NCI-H2196 treated with DMSO at 0.1 percent for 48 hours (cell line): ENCODE measurements around the gene COQ4.

Experiments
- DNase-seq: peaks from one replicate; lab custom pipeline; 2025; ENCODE audit not compliant: unreplicated experiment; lab: John Stamatoyannopoulos, UW

The COQ4 gene

DNA sequence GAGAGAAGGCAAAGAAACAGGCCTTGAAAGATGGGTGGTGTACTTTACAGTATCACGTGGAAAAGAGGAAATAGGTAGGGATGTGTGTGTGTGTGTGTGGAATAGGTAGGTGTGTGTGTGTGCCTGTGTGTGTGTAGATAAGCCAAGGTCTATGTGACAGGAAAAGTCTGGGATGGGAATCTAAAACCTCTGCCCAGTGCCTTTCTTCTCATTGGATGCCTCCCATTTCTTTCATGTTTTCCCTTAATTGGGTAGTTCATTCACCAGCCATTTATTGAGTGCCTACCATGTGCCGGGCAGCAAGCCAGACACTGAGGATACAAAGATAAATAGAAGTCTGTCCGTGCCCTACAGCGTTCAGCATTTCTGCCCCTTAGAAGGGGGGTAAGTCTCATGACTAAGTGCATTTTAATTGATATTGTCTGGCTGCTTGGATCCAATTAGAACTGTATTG, 49.6 kb downstream of the COQ4 start:
- peak; percentile 39 for DNase-seq

- DNase-seq: no peak
Observed at GRCh38 chr9:128372784-128373183, 50.1 kb downstream of the COQ4 start.

DNA sequence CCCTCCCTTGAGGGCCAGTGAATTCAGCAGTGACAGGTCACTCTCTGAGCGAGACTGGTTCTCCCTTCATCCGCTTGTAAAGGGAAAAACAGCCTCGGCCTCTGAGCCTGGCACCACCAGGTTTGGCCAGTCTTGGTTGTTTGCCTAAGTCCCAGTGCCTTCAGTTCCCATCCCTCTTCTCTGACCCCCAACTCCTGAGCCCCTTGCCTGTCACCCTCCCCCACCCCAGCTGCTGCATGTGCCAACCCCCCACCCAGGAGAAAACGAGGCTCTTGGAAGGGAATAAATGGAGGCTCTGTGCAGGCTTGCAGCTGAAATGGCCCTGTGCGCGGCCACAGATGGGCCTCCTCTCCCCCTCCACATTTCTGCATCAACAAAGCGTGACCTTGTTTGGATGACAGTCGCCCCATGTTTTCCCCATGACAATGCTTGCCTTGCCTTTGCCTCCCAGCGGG, 51.6 kb downstream of the COQ4 start:
- DNase-seq: no peak

DNA sequence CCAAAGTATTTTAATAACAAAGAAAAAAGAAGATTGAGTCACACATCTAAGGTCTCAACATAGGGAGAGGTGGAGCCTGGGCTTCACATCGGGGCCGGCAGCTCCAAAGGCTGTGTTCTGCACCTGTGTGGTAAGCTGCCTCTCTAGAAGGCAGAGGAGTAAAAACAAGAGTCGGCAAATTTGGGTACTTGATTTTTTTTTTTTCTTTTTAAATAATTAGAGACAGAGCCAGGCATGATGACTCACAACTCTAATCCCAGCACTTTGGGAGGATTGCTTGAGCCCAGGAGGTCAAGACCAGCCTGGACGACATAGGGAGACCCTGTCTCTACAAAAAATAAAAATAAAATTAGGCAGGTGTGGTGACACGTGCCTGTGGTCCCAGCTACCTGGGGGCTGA, 53.2 kb downstream of the COQ4 start:
- DNase-seq: no peak

DNA sequence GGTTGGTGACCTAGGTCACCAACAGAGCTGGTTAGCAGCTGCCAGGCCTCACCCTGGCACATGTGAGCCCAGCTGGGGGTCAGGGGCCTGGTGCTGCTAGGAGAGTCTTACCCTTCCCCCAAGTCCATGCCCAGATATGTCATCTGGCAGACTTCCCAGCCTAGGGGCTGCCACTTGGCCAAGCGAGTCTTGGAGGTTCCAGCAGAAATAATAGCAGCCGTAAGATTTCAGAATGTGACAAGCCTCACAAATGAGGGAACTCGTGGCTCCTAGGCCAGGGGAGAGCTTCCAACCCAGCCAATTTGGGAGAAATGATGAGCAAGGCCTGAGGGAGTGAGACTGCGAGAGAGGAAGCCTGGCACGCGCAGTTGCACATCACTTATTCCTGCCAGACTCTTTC, 59.6 kb downstream of the COQ4 start:
- no peak for DNase-seq

DNA sequence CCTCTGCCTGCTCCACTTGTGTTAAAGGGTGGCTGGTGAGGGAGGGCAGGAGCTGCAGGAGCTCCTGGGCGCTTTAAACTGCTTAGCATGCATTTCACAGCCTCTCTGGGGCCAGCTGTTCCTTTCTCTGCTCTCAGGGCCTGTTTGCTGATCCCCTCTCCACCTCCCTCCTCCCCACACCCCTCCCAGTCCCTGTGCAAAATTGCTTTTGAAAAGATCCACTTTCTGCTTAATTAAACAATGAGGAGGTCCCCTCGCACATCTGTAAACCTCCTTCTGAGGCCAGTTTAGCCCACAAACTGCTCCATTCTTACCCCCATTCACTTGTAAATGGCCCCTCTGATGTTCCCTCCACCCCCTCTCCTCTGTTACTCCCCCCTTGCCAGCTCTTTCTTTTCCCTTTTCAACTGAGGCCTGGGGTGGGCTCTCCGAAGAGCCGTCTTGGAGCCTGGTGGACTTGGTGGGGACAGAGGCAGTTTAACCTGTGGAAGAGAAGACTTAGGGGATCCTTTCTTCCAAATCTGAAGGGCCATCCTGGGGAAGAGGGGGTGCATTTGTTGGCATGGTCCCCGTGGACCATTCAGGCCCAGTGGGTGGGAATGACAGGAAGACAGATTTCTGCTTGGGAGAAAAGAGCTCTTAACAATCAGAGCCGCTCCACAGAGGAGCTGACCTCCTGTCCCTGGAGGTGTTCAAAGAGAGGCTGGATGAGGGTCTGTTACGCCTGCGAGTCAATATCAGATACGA, 60.5 kb downstream of the COQ4 start:
- DNase-seq: no peak
